Measurements from ENCODE around the gene OR13J1.

GRCh38 chr9:35909687-35910612, 39.7 kb upstream of the OR13J1 start:
- TF ChIP-seq CTCF (IDR thresholded peaks at IDR 0.05) (no peak), POLR2A (IDR thresholded peaks at IDR 0.05) (no peak)
